ENCODE results near the gene FARS2.

The FARS2 gene

DNA sequence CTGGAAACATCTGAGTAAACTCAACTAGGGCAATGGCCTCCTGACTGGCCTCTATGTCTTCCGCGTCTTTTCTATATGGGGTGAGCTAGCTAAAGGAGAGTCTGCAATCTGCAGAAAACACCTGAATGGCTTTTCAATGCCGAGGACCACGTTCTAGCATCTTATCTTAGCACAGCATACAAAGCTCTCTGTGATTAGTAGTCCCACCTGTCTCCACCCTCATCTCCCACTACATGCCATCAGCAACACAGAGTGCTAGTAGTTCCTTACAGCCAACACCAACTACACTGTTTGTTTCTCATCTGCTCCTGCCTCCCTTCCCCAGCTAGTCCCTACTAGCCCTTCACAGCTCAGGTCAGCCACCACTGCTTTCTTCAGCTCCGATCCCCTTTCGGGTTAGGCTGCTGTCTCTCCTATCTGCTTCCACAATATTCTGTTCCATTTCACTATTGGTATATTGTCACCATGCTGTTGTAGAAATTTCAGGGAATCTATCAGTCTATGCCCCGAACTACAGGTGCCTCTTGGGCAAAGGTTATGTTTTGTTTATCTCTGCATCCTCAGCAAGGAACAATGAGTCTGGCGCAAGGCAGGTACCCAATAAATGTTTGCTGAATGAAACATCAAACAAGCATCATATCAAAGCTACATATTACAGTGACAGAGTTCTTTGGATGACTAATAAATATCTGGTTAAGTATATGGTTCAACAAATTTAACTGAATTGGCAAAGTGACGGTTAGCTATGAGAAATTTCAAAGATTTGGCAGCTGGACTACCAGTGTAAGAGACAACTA is 12.8 kb upstream of the FARS2 start:
- no peak for DNase-seq (ENCODE audit: low read depth)
- H3K4me3 ChIP-seq (ENCODE audit: low read depth, low read length), result no peak overlapping the region
- TF ChIP-seq, protein P1, sequence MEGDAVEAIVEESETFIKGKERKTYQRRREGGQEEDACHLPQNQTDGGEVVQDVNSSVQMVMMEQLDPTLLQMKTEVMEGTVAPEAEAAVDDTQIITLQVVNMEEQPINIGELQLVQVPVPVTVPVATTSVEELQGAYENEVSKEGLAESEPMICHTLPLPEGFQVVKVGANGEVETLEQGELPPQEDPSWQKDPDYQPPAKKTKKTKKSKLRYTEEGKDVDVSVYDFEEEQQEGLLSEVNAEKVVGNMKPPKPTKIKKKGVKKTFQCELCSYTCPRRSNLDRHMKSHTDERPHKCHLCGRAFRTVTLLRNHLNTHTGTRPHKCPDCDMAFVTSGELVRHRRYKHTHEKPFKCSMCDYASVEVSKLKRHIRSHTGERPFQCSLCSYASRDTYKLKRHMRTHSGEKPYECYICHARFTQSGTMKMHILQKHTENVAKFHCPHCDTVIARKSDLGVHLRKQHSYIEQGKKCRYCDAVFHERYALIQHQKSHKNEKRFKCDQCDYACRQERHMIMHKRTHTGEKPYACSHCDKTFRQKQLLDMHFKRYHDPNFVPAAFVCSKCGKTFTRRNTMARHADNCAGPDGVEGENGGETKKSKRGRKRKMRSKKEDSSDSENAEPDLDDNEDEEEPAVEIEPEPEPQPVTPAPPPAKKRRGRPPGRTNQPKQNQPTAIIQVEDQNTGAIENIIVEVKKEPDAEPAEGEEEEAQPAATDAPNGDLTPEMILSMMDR (IDR thresholded peaks at IDR 0.05; ENCODE audit: low read depth, low read length, missing control alignments), result no peak

DNA sequence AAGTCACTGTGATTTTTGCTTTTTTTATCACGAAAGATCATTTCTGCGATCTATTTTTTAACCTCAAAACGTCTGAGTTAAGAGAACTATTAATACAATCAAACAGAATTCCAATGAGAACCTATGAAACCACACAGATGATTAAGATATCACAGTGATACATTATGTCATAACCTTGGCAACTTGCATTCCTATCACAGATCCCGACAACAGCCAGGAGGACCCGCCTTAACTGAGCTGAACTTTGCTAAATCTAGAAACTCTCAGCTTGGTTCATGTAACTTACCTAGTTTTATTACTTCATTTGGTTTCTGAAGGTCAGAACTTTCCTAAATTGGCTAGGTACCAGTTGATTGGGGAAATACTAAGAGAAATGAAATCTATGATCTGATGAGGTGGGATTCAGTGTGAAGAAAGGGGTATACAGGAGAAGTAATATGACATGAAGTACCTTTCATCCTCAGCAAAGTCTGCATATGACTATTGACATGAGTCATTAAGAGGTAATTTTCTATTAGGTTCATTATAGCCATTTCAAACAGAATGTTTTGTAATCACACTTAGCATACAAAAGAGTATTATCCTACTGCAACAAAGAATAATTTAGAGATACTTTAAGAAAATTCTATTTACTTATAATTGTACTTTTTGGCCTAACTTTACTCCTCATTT is 11.7 kb upstream of the FARS2 start:
- no peak for DNase-seq (ENCODE audit: low read depth)
- H3K4me3 ChIP-seq (ENCODE audit: low read depth, low read length), result no peak overlapping the region
- TF ChIP-seq, protein P1 (IDR thresholded peaks at IDR 0.05; ENCODE audit: low read depth, low read length, missing control alignments), result no peak

DNA sequence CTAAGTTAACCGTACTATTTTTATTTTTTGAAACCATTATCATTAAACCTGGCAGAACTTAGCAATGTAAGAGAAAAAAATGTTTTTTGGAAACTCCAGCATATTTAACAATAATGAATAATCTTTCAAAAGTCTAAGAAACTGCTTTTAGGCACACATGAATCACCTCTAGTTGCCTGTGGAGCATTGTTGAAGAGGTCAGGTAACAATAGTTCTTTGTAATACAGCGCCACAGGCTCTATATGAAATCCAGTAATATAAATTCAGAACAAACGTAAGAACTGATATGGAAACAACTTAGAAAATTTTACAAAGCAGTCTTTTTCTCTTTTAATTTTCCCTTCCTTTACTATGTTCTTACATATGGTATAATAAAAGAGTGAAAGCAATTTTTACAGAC is 10.9 kb upstream of the FARS2 start:
- H3K4me3 ChIP-seq (ENCODE audit: low read depth, low read length), result no peak overlapping the region
- DNase-seq (ENCODE audit: low read depth), result no peak
- TF ChIP-seq, protein P1 (IDR thresholded peaks at IDR 0.05; ENCODE audit: low read depth, low read length, missing control alignments), result no peak

DNA sequence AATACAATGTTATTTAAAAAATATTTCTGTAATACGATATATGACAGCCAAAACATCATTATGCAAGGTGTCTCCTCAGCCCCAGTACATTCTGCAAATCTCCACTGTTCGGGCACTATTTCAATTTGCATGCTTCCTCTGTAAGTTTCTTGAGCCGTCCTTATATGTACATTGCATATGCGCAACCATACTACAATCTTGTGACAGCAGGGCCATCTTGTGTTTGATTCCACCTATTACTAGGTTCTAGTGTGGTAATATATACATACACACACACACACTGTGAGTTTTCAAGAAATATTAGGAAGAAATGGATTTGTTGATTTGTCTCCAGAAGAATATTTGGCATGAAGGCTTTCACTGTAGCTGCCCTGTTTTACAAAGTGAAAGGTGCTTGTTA is 10.4 kb upstream of the FARS2 start:
- DNase-seq (ENCODE audit: low read depth), result no peak
- no peak overlapping the region for H3K4me3 ChIP-seq (ENCODE audit: low read depth, low read length)
- TF ChIP-seq, protein P1 (IDR thresholded peaks at IDR 0.05; ENCODE audit: low read depth, low read length, missing control alignments), result no peak

DNA sequence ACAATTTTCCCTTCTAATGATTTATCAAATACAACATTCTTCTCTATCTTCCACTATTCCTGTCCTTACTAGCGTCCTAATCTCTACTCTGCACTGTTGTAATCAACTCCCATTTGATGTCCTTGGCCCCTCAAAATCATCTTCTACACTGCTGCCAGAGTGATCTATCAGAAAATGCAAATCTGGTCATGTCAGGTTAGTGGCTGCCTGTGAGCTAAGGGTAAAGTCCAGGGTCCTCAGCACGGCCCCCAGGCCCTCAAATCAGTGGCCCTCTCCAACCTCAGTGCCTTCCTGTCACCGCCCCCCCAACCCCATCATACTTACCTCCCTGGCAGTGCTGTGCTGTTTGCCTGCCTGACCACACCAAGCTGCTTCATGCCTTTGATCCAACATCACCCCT is 4.4 kb upstream of the FARS2 start:
- no peak overlapping the region for H3K4me3 ChIP-seq (ENCODE audit: low read depth, low read length)
- TF ChIP-seq, protein P1 (IDR thresholded peaks at IDR 0.05; ENCODE audit: low read depth, low read length, missing control alignments), result no peak
- DNase-seq (ENCODE audit: low read depth), result no peak

DNA sequence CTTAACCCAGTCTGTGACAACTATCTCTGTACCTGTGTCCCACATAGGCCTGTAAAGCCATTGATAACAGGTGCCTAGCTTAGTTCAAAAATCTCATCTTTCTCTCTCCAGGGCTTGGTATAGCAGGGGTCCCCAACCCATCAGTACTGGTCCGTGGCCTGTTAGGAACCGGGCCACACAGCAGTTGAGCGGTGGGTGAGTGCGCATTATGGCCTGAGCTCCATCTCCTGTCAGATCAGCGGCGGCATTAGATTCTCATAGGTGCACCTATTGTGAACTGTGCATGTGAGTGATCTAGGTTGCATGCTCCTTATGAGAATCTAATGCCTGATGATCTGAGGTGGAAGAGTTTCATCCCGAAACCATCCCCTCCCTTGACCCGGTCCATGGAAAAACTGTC is 3.9 kb upstream of the FARS2 start:
- no peak for DNase-seq (ENCODE audit: low read depth)
- no peak overlapping the region for H3K4me3 ChIP-seq (ENCODE audit: low read depth, low read length)
- TF ChIP-seq, protein P1 (IDR thresholded peaks at IDR 0.05; ENCODE audit: low read depth, low read length, missing control alignments), result no peak

Data from GM12864 (cell line).